ENCODE results near the gene IL2RA.

The IL2RA gene

DNA sequence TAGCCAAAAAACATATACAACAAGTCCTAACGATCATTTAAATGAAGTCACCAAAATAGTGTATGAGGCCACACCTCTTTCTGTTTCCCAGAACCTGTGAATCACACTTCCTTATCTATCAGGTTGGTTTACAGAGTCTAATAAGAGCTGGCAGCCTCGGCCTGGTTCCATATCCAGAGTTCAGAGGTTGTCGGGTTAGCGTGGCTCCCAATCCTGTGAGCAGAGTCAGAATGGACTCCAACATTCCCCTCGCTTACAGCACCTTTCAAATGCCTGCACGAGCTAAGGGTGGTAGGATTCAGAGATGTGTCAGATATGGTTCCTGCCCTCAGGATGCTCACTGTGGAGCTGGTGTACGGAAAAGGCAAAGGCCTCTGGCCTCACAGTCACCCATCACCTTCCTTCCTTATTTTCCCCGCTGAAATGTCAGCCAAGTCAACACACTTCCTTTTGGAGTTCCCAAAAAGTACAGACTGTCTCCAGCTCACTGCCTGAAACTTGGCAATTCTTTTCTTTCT, 90.8 kb downstream of the IL2RA start:
- no peak overlapping the region for H3K4me3 ChIP-seq (ENCODE audit: low read depth, low read length)
- TF ChIP-seq, protein P1, sequence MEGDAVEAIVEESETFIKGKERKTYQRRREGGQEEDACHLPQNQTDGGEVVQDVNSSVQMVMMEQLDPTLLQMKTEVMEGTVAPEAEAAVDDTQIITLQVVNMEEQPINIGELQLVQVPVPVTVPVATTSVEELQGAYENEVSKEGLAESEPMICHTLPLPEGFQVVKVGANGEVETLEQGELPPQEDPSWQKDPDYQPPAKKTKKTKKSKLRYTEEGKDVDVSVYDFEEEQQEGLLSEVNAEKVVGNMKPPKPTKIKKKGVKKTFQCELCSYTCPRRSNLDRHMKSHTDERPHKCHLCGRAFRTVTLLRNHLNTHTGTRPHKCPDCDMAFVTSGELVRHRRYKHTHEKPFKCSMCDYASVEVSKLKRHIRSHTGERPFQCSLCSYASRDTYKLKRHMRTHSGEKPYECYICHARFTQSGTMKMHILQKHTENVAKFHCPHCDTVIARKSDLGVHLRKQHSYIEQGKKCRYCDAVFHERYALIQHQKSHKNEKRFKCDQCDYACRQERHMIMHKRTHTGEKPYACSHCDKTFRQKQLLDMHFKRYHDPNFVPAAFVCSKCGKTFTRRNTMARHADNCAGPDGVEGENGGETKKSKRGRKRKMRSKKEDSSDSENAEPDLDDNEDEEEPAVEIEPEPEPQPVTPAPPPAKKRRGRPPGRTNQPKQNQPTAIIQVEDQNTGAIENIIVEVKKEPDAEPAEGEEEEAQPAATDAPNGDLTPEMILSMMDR (conservative IDR thresholded peaks at IDR 0.05; ENCODE audit: low read depth, low read length): no peak
- peak; percentile 57 for DNase-seq (ENCODE audit: low read depth)

DNA sequence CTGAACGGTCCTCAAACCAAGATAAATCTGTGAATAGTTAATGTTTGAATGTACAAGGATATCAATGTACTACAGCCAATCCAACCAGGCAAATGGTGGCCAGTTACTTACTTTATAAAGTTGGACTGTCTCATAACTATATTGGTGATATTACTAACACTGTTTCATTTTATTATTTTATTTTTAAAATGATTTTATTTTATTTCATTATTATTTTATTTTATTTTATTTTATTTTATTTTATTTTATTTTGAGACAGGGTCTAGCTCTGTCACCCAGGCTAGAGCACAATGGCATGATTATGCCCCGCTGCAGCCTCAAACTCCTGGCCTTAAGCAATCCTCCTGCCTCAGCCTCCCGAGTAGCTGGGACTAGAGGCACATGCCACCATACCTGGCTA, 91.6 kb downstream of the IL2RA start:
- TF ChIP-seq, protein P1 (conservative IDR thresholded peaks at IDR 0.05; ENCODE audit: low read depth, low read length): no peak
- H3K4me3 ChIP-seq (ENCODE audit: low read depth, low read length): no peak overlapping the region
- no peak for DNase-seq (ENCODE audit: low read depth)

DNA sequence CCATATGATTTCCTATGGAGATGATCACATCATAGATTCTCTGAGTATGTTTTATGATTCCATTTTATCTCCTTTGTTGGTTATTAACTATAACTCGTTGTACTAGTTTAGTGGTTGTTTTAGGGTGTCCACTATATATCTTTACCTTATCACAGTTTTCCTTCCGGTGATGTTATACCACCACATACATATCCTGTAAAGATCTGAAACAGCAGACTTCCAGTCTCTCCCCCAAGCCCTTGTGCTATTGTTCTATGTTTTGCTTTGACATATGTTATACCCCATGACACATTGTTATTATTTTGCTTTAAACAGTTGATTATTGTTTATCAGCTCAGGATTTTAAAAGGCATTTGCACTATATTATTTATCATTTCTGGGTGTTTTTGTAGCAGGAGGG, 92.1 kb downstream of the IL2RA start:
- no peak overlapping the region for H3K4me3 ChIP-seq (ENCODE audit: low read depth, low read length)
- TF ChIP-seq, protein P1 (conservative IDR thresholded peaks at IDR 0.05; ENCODE audit: low read depth, low read length): no peak
- DNase-seq (ENCODE audit: low read depth): no peak

DNA sequence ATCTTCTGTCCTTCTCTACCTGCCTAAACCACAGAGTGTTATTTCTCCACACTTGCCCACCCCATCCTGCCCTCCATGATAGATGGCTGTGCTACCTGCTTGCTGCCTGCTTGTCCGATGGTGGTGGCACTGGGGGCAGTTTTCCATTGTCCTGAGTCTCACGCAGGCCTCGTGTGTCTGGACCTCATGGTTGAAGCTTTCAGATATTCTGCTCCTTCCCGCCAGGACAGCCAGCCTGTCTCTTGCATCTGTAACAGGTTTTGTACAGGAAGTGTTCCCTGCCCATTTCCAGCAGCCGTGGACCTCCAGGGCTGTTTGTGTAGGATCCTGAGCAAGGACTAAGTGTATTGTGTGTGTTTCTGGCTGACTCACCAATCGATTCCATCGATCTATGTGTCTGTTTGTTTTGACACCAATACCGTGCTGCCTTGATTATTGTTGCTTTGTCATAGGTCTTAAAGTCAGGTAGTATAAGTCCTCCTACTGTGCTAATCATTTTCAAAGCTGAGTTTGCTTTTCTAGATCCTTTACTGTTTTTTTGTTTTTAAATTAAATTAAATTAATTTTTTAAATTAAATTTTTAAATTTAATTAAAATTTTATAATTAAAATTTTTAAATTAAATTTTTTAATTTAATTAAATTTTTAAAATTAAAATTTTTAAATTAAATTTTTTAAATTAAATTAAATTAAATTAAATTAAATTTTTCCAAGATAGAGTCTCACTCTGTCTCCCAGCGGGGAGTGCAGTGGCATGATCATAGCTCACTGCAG, 93.3 kb downstream of the IL2RA start:
- no peak overlapping the region for H3K4me3 ChIP-seq (ENCODE audit: low read depth, low read length)
- no peak for DNase-seq (ENCODE audit: low read depth)
- TF ChIP-seq, protein P1 (conservative IDR thresholded peaks at IDR 0.05; ENCODE audit: low read depth, low read length): no peak

DNA sequence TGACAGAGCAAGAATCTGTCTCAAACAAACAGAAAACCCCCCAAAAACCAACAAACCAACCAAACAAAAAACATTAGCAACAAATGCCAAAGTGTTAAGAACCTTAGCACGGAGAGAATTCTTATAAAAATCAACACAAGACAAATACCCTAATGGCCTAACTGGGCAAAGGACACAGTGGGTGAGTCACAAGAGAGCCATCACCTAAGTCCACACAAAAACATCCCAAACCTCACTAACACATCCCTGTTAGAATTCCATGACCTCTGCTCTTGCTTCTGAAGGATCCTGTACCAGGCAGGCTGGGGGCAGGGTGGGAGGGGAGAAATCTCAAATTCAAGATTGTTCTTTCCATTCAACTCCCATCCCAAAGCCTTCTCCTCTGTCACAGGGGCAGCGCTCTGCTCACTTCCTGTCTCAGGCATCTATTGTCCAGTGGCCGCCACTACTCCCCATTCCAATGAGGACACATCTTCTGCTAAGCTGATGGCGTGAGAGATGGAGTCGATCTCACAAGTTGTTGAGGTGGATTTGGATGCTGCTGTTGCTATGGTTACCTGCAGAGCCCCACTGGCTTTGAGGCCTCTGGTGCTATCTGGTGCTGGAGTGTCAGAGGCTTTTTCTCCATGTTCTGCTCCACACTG, 94.0 kb downstream of the IL2RA start:
- no peak for DNase-seq (ENCODE audit: low read depth)
- H3K4me3 ChIP-seq (ENCODE audit: low read depth, low read length): no peak overlapping the region
- TF ChIP-seq, protein P1 (conservative IDR thresholded peaks at IDR 0.05; ENCODE audit: low read depth, low read length): no peak

DNA sequence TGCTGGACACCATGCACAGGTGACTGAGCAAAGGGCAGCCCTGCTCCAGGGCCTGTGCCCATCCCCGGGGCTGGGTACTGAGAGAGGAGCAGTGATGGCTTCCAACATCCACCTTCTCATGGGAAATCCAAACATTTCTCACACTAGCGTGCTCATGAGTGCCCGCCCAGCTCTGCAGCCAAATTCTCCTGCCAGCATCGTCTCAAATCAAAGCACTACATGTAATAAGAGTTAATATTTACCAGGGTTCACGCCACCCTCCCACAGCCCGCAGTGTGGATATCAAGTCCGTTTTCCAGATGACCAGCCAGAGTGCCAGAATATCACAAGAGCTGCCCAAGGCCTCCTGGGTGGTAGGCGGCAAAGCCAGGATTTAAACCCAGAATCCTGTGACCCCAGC, 96.9 kb downstream of the IL2RA start:
- no peak overlapping the region for H3K4me3 ChIP-seq (ENCODE audit: low read depth, low read length)
- TF ChIP-seq, protein P1 (conservative IDR thresholded peaks at IDR 0.05; ENCODE audit: low read depth, low read length): no peak
- no peak for DNase-seq (ENCODE audit: low read depth)

Data from choroid plexus epithelial cell (primary cell).